EL (cell line): ENCODE results near the gene TMEM239.
A peak's percentile ranks its signal among the peaks of the same experiment; 100 is the strongest.
"Not testable (repeated sequence)": the region's sequence is repeated elsewhere in the genome, so short reads cannot be mapped to it uniquely, and the experiment has no call there.

Experiments
- DNase-seq: peaks from one replicate; pipeline ENCODE4 v3.0.0-alpha.2; 2016

Gene TMEM239

GRCh38 chr20:2800521-2801285 is 15.5 kb upstream of the TMEM239 start, which contains the start of gene CPXM1:
Gene CPXM1, minus strand, starts transcription at chr20:2800627. Its CDS starts 55 bp downstream, at chr20:2800572.
- no peak for DNase-seq

- no peak for DNase-seq
Observed at GRCh38 chr20:2801286-2801728, 14.9 kb upstream of the TMEM239 start.

- no peak for DNase-seq
Observed at GRCh38 chr20:2804041-2804828, 11.9 kb upstream of the TMEM239 start.

GRCh38 chr20:2804852-2805688 is 11.1 kb upstream of the TMEM239 start:
- no peak for DNase-seq

GRCh38 chr20:2805689-2806350 is 10.3 kb upstream of the TMEM239 start:
- no peak for DNase-seq

- DNase-seq: no peak
Observed at GRCh38 chr20:2806351-2806701, 9.8 kb upstream of the TMEM239 start.

GRCh38 chr20:2807019-2807418 is 9.1 kb upstream of the TMEM239 start:
- DNase-seq: no peak

- DNase-seq: not testable (repeated sequence)
Observed at GRCh38 chr20:2807929-2808328, 8.2 kb upstream of the TMEM239 start.

- DNase-seq: no peak
Observed at GRCh38 chr20:2809690-2810089, 6.5 kb upstream of the TMEM239 start.

GRCh38 chr20:2812189-2812588 is 4.0 kb upstream of the TMEM239 start:
- no peak for DNase-seq

GRCh38 chr20:2814076-2814475 is 2.1 kb upstream of the TMEM239 start:
- DNase-seq: peak; percentile 41

- peak; percentile 100 for DNase-seq
Observed at GRCh38 chr20:2814587-2815051, 1.5 kb upstream of the TMEM239 start, which contains the start of gene C20orf141. Gene C20orf141, plus strand, starts transcription at chr20:2814987. Its CDS starts 198 bp downstream, at chr20:2815185.

GRCh38 chr20:2815242-2815900 is 793 bp upstream of the TMEM239 start:
- DNase-seq: no peak

- DNase-seq: no peak
Observed at GRCh38 chr20:2816583-2817340, 598 bp downstream of the TMEM239 start.

GRCh38 chr20:2817341-2817726 is 1.2 kb downstream of the TMEM239 start:
- no peak for DNase-seq

- DNase-seq: no peak
Observed at GRCh38 chr20:2817891-2818595, 1.9 kb downstream of the TMEM239 start.

- peak; percentile 53 for DNase-seq
Observed at GRCh38 chr20:2820084-2820895, 4.1 kb downstream of the TMEM239 start.

GRCh38 chr20:2820896-2821869 is 5.0 kb downstream of the TMEM239 start:
- no peak for DNase-seq
